VCaP (cell line): ENCODE data around the gene TTYH2.
A peak's percentile ranks its signal among the peaks of the same experiment; 100 is the strongest.

ENCODE experiments used
- H3K27ac ChIP-seq: fragments of 450-650 bp; 2 replicates; pipeline ENCODE4 v1.5.1; 2017
- TF ChIP-seq, protein P1 (sequence below): fragments of 450-650 bp; conservative IDR thresholded peaks from 2 replicates; pipeline ENCODE4 v1.5.1; 2017; ENCODE audit warnings: mild to moderate bottlenecking, moderate library complexity

Gene TTYH2

DNA sequence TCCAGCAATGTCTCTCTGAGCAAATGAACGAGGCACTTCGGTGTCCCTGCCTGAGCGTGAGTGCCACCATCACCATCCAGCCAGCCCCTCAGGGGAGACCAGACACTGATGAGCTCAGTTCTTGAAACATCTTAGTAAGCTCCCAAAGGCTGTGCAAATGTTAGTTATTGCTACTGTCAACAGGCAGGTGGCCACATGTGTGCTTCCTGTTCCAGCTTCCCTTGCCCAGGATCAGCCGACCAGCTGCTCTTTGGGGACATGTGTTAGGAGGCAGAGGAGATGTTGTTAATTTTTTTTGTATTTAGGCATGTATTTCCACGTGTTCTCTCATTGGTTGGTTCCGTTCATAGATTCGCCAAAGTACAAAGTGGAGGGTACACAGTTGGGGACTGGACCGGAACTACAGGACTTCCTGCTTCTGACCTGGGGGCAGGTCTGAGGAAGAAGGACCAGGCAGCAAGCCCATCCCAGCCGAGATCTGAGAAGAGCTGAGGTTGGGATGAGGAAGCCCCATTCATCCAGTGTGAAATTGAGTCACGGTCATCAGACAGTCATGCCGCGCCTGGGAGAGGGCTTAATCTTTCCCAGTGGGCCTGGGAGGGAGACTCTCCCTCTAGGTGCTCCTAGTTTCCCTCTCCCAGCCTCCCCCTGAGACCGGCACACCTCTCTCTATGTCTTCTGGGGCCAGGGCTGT, 3.8 kb downstream of the TTYH2 start:
- H3K27ac ChIP-seq: no peak overlapping the region
- TF ChIP-seq, protein P1, sequence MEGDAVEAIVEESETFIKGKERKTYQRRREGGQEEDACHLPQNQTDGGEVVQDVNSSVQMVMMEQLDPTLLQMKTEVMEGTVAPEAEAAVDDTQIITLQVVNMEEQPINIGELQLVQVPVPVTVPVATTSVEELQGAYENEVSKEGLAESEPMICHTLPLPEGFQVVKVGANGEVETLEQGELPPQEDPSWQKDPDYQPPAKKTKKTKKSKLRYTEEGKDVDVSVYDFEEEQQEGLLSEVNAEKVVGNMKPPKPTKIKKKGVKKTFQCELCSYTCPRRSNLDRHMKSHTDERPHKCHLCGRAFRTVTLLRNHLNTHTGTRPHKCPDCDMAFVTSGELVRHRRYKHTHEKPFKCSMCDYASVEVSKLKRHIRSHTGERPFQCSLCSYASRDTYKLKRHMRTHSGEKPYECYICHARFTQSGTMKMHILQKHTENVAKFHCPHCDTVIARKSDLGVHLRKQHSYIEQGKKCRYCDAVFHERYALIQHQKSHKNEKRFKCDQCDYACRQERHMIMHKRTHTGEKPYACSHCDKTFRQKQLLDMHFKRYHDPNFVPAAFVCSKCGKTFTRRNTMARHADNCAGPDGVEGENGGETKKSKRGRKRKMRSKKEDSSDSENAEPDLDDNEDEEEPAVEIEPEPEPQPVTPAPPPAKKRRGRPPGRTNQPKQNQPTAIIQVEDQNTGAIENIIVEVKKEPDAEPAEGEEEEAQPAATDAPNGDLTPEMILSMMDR: 0 out of 2 replicates have a peak, but pooled peaks have one; percentile 9

DNA sequence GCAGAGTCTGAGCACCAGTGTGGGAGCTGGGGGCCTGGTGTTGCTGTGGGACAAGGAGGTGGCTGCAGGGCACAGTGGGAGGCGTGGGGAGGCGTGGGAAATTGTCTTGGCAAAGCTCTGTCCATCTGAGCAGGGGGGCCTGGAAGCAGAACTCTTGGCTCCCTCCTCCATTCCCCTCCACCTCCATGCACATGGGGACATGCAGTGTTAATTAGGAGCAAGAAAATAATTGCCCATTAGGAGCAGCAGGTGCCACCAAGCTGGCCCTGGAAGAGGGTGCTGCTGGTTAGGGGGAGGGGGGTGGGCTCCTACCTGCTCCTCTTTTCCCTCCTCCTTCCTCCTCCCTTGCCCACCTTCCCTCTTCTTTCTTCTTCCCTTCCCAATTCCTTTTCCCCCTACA, 4.5 kb downstream of the TTYH2 start:
- no peak overlapping the region for H3K27ac ChIP-seq
- TF ChIP-seq, protein P1: no peak

DNA sequence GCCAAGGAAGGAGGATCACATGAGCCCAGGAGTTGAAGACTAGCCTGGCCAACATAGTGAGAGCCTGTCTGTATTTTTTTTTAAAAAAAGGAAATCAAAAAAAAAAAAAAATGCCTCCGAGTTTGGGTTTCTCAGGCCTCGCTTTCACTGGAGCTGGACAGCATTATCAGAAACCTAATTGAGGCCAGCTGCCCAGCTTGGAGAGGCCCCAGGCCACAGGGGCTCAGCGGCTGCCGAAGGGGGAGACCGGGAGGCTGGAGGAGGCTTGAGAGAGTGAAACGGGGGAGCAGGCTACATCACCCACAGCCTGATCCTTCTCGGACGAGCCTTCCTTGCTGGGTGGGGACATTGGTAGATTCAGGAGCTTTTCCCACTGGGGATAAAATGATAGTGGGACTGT, 5.1 kb downstream of the TTYH2 start:
- no peak overlapping the region for H3K27ac ChIP-seq
- TF ChIP-seq, protein P1: no peak

DNA sequence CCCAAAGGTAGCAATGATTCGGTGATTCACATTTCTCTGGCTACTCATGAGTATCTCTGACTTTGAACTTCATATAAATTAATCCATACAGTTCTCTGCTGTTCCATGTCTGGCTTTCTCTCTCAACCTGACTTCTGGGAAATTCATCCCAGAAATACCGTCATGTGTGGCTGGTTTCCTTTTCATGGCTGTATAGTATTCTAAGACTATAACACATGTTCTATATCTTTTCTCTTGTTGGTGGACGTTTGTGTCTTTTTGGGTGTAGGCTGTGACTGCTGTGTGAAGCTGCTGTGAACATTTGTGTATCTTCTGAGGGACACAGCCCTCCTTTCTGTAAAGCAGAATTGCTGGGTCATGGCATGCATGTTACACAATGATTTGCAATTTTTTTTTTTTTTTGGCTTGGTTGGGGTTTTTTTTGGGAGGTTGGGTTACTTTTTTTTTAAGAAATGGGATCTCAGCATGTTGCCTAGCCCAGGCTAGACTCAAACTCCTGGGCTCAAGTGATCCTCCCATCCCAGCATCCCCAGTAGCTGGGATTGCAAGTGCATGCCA, 6.3 kb downstream of the TTYH2 start:
- TF ChIP-seq, protein P1: no peak
- no peak overlapping the region for H3K27ac ChIP-seq

DNA sequence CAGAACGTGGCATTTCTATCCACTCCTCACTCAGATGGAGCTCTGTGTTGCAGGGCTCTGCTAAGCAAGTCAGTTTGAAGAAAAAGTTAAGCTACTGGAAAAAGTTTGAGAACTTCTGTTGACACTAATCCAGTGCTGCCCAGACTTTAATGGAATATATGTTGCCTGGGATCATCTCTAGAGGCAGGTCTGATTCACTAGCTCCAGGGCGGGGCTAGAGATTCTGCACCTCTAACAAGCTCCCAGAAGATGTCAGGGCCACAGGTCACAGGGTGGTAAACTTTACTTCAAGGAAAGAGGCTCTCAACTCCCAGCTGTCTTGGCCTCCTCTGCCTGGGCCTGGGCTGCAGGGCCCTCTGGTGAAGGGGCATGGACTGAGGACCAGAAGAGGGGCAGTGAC, 6.8 kb downstream of the TTYH2 start:
- TF ChIP-seq, protein P1: no peak
- H3K27ac ChIP-seq: no peak overlapping the region

DNA sequence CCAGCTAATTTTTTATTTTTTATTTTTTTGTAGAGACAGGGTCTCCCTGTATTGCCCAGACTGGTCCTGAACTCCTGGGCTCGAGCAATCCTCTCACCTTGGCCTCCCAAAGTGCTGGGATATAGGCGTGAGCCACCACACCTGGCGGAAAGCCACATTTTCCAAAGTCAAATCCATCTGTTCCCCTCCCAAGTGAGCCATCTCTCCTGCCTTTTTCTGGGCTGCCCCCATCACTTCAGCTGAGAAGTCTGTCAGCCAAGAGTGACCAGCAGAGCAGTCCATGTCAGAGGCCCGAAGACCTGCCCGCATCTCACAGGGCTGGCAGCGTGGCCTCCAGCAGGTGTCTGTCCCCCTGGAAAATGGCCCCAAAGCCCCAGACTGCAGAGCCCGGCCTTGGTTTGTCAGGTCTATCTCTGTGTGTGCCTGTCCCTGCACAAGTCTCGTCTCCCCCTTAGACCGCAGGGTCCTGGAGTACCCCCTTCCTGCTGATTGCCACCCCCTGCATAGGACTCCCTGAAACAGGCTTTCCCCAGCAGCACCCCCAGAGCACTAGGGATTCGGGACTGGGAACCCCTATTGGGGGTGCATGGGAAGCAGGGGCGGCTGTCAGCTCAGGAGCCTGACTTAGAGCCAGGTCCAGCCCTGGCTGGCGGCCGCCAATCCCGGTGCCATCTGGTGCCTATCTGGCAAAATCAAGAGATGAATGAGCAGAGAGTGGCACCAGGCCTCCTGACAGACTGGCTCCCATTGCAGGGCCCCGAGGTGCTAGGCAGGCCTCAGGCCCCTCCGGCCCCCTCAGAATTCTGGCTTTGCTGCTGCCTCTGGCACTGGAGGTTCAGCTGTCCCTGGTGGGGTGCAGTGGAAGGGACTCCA, 7.8 kb downstream of the TTYH2 start:
- H3K27ac ChIP-seq: no peak overlapping the region
- TF ChIP-seq, protein P1: no peak

DNA sequence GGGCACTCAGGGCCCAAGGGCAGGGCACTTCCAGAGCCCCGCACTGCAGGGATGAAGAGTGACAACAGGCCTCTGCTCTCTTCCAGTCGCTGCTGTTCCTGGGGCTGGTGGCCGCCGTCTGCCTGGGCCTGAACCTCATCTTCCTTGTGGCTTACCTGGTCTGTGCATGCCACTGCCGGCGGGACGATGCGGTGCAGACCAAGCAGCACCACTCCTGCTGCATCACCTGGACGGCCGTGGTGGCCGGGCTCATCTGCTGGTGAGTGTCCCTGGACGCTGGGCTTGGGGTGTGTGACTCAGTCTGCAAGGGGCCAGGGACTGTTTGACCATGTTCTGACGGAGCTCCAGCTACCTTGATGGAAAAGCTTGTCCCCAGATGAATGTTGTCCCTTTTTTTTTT, 9.0 kb downstream of the TTYH2 start:
- TF ChIP-seq, protein P1: no peak
- H3K27ac ChIP-seq: no peak overlapping the region
